Measurements from ENCODE around the gene POLE4.

GRCh38 chr2:74908748-74909444 is 49.5 kb upstream of the POLE4 start:
- TF ChIP-seq EZH2 (IDR thresholded peaks at IDR 0.05; ENCODE audit: insufficient read depth, poor library complexity, severe bottlenecking) (no peak), EZH2phosphoT487 (IDR thresholded peaks at IDR 0.05; ENCODE audit: insufficient read depth, low read depth) (no peak)
